SK-N-SH (cell line): ENCODE data around the gene CDH20. TPM values are rescaled to one million over a fixed set of nuclear protein-coding genes. Genes with fewer than 3 reads are reported as not detected.

Experiments
- CTCF ChIA-PET: fragments of 300-600, 350-600 bp; formaldehyde crosslinking; extraction: SDS; loops from one replicate; lab custom pipeline; 2021; lab: Yijun Ruan, JAX
- POLR2A ChIA-PET: fragments of 350-600 bp; sonication (Branson Sonifier 250); formaldehyde crosslinking; extraction: SDS; loops from one replicate; lab custom pipeline; 2020; ENCODE audit warnings: antibody characterized with exemption, inconsistent platforms; lab: Yijun Ruan, JAX
- DNase-seq: peaks from one replicate; pipeline ENCODE4 v3.0.0; 2012
- H2AFZ ChIP-seq: fragments of 200-600 bp; sonication (generic); 2 replicates; pipeline ENCODE4 v1.8.1; 2016; ENCODE audit warnings: antibody characterized with exemption, mild to moderate bottlenecking, low read depth
- H3F3A ChIP-seq: fragments of 200-600 bp; sonication (generic); replicated peaks from 2 replicates; pipeline ENCODE3; 2016; ENCODE audit warnings: antibody characterized with exemption, mild to moderate bottlenecking; ENCODE audit not compliant: insufficient read depth
- H3K27ac ChIP-seq, 2 experiments: fragments of 200-500 bp in 1 of 2; fragments of 200-600 bp in 1 of 2; sonication (Bioruptor generic) in 1 of 2; sonication (generic), shearing (Covaris generic) in 1 of 2; 2 replicates each; pipeline versions ENCODE4 v1.5.1 to v1.6.1; 2014 to 2016; ENCODE audit warnings: low read depth in 2 of 2, inconsistent platforms in 1 of 2, low read length in 1 of 2, mild to moderate bottlenecking in 1 of 2, mixed read lengths in 1 of 2
- H3K27me3 ChIP-seq: fragments of 200-600 bp; sonication (generic), shearing (Covaris generic); 2 replicates; pipeline ENCODE4 v1.6.1; 2016; ENCODE audit warnings: mixed run types; ENCODE audit not compliant: insufficient read depth
- H3K36me3 ChIP-seq, 2 experiments: fragments of 200-500 bp in 1 of 2; fragments of 200-600 bp in 1 of 2; sonication (Bioruptor generic) in 1 of 2; sonication (generic) in 1 of 2; replicated peaks in 1 of 2; 2 replicates each; pipeline versions ENCODE3 to v1.5.1; 2014 to 2016; ENCODE audit warnings: low read length in 1 of 2, mild to moderate bottlenecking in 1 of 2; ENCODE audit not compliant: insufficient read depth in 2 of 2, control insufficient read depth in 1 of 2
- H3K4me1 ChIP-seq, 2 experiments: fragments of 200-500 bp in 1 of 2; fragments of 200-600 bp in 1 of 2; sonication (Bioruptor generic) in 1 of 2; sonication (generic), shearing (Covaris generic) in 1 of 2; 2 replicates each; pipeline versions ENCODE4 v1.5.1 to v1.6.1; 2014 to 2016; ENCODE audit warnings: low read depth in 1 of 2, low read length in 1 of 2, mixed run types in 1 of 2; ENCODE audit not compliant: insufficient read depth in 2 of 2, control insufficient read depth in 1 of 2
- H3K4me2 ChIP-seq: fragments of 200-600 bp; sonication (generic), shearing (Covaris generic); 2 replicates; pipeline ENCODE4 v1.6.1; 2017; ENCODE audit warnings: mixed run types
- H3K4me3 ChIP-seq, 2 experiments: fragments of 200-500 bp in 1 of 2; fragments of 200-600 bp in 1 of 2; sonication (Bioruptor generic) in 1 of 2; sonication (generic), shearing (Covaris generic) in 1 of 2; 2 replicates each; pipeline versions ENCODE4 v1.5.1 to v1.8.1; 2014 to 2016; ENCODE audit warnings: low read depth in 2 of 2, inconsistent platforms in 1 of 2, low read length in 1 of 2, mild to moderate bottlenecking in 1 of 2, mixed read lengths in 1 of 2, moderate library complexity in 1 of 2
- H3K79me2 ChIP-seq: fragments of 200-600 bp; sonication (generic); 2 replicates; pipeline ENCODE4 v1.8.1; 2017; ENCODE audit warnings: mild to moderate bottlenecking; ENCODE audit not compliant: insufficient read depth
- H3K9ac ChIP-seq: fragments of 200-600 bp; sonication (generic); 2 replicates; pipeline ENCODE4 v1.6.1; 2017; ENCODE audit warnings: mixed run types
- H3K9me2 ChIP-seq: fragments of 200-600 bp; sonication (generic); 2 replicates; pipeline ENCODE4 v1.6.1; 2017; ENCODE audit warnings: mixed run types
- H3K9me3 ChIP-seq: fragments of 200-600 bp; sonication (generic); 2 replicates; pipeline ENCODE4 v1.6.1; 2017; ENCODE audit warnings: mixed run types, mild to moderate bottlenecking, moderate library complexity
- H4K20me1 ChIP-seq: fragments of 200-600 bp; sonication (generic); 2 replicates; pipeline ENCODE4 v1.6.1; 2017; ENCODE audit warnings: mild to moderate bottlenecking, mixed run types; ENCODE audit not compliant: insufficient read depth
- ELF1 ChIP-seq: IDR thresholded peaks from 2 replicates; pipeline ENCODE4 v1.4.0; 2012
- EZH2phosphoT487 ChIP-seq: fragments of 200-600 bp; sonication (generic); IDR thresholded peaks from 2 replicates; pipeline ENCODE4 v1.6.1; 2017; ENCODE audit warnings: low read depth, mixed run types, mild to moderate bottlenecking, antibody characterized with exemption, moderate library complexity, borderline replicate concordance
- FOSL2 ChIP-seq: IDR thresholded peaks from 2 replicates; pipeline ENCODE4 v1.4.0; 2012; ENCODE audit warnings: low read depth, mild to moderate bottlenecking, moderate library complexity, borderline replicate concordance
- FOXM1 ChIP-seq: IDR thresholded peaks from 2 replicates; pipeline ENCODE4 v1.4.0; 2012; ENCODE audit warnings: low read depth, mild to moderate bottlenecking
- GABPA ChIP-seq: IDR thresholded peaks from 2 replicates; pipeline ENCODE4 v1.4.0; 2012; ENCODE audit warnings: low read depth, mild to moderate bottlenecking
- MEF2A ChIP-seq: IDR thresholded peaks from 2 replicates; pipeline ENCODE4 v1.4.0; 2012; ENCODE audit warnings: low read depth, borderline replicate concordance
- MXI1 ChIP-seq: IDR thresholded peaks from 2 replicates; pipeline ENCODE4 v1.6.1; 2012; ENCODE audit warnings: mild to moderate bottlenecking, low read depth, low read length, improper control_type of control experiment
- RFX5 ChIP-seq: IDR thresholded peaks from 2 replicates; pipeline ENCODE4 v1.6.1; 2012; ENCODE audit warnings: mild to moderate bottlenecking, improper control_type of control experiment, low read length
- RXRA ChIP-seq: IDR thresholded peaks from 2 replicates; pipeline ENCODE4 v1.4.0; 2012; ENCODE audit warnings: low read depth, mild to moderate bottlenecking, borderline replicate concordance
- SIN3A ChIP-seq: IDR thresholded peaks from 2 replicates; pipeline ENCODE4 v1.6.1; 2012; ENCODE audit warnings: low read depth, mild to moderate bottlenecking, low read length, moderate library complexity, borderline replicate concordance
- SMC3 ChIP-seq: IDR thresholded peaks from 2 replicates; pipeline ENCODE4 v1.6.1; 2012; ENCODE audit warnings: low read depth, low read length, improper control_type of control experiment
- TAF1 ChIP-seq: IDR thresholded peaks from 2 replicates; pipeline ENCODE4 v1.6.1; 2012; ENCODE audit warnings: low read depth, mild to moderate bottlenecking, low read length, moderate library complexity, borderline replicate concordance
- TEAD4 ChIP-seq: IDR thresholded peaks from 2 replicates; pipeline ENCODE4 v1.4.0; 2012; ENCODE audit warnings: mild to moderate bottlenecking, borderline replicate concordance; ENCODE audit not compliant: insufficient read depth
- WGBS: methylation state at CpG from one replicate; pipeline ENCODE4 v1.1.6; 2017; ENCODE audit warnings: low lambda C conversion rate; 5-methylcytosine and 5-hydroxymethylcytosine counted together
- polyA plus RNA-seq, 3 experiments: library from polyadenylated mRNA; depleted of rRNA; stranded (reverse); fragments of >200 nt; gene quantifications; 2 replicates each; pipeline ENCODE4 v1.2.3, GENCODE V29; 2012
- TF ChIP-seq, protein P1 (sequence below): fragments of 150-350 bp; IDR thresholded peaks from 2 replicates; pipeline ENCODE4 v1.6.1; 2017; ENCODE audit warnings: antibody characterized with exemption, low read length, low read depth, borderline replicate concordance
- TF ChIP-seq, protein P2 (sequence below): IDR thresholded peaks from 2 replicates; pipeline ENCODE4 v1.6.1; 2012; ENCODE audit warnings: mild to moderate bottlenecking, low read depth, low read length, moderate library complexity
- TF ChIP-seq, protein P3 (sequence below): IDR thresholded peaks from 2 replicates; pipeline ENCODE4; 2012
- TF ChIP-seq, protein P4 (sequence below): fragments of 200-600 bp; sonication (generic); IDR thresholded peaks from 2 replicates; pipeline ENCODE4 v1.6.1; 2017; ENCODE audit warnings: antibody characterized with exemption, mild to moderate bottlenecking, moderate library complexity
- TF ChIP-seq, protein P5 (sequence below): fragments of 150-350 bp; IDR thresholded peaks from 2 replicates; pipeline ENCODE4 v1.6.1; 2016; ENCODE audit warnings: mild to moderate bottlenecking, low read depth, low read length

CDH20 gene
- polyA plus RNA-seq, 1 of the 3 experiments (the other 2 are of a cell fraction), result 1.1 TPM

DNA sequence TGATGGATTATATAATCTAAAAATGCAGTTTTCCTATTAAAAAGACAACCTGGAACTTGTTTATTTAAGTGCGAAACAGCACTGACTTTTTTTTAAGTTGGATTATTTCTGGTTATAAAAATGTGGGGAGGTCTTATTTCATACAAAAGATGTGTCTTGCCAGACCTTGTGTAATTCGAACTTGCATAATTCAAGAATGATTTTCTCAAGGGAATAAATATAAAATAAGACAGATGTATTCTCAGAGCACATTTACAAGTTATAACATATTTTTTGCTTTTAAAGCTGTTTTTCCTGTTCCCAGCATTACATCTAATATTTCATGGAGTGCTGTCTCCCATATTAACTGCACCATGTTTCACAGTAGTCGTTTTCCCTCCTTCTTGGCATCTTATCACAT lies 263.1 kb downstream of the CDH20 start:
- H3K4me3 ChIP-seq, result no peak overlapping the region
- TF ChIP-seq, protein P1, sequence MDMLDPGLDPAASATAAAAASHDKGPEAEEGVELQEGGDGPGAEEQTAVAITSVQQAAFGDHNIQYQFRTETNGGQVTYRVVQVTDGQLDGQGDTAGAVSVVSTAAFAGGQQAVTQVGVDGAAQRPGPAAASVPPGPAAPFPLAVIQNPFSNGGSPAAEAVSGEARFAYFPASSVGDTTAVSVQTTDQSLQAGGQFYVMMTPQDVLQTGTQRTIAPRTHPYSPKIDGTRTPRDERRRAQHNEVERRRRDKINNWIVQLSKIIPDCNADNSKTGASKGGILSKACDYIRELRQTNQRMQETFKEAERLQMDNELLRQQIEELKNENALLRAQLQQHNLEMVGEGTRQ, result no peak
- TF ChIP-seq EZH2phosphoT487 (no peak), SIN3A (no peak), ELF1 (no peak), MEF2A (no peak), MXI1 (no peak), TEAD4 (no peak), FOSL2 (no peak)
- TF ChIP-seq, protein P2, sequence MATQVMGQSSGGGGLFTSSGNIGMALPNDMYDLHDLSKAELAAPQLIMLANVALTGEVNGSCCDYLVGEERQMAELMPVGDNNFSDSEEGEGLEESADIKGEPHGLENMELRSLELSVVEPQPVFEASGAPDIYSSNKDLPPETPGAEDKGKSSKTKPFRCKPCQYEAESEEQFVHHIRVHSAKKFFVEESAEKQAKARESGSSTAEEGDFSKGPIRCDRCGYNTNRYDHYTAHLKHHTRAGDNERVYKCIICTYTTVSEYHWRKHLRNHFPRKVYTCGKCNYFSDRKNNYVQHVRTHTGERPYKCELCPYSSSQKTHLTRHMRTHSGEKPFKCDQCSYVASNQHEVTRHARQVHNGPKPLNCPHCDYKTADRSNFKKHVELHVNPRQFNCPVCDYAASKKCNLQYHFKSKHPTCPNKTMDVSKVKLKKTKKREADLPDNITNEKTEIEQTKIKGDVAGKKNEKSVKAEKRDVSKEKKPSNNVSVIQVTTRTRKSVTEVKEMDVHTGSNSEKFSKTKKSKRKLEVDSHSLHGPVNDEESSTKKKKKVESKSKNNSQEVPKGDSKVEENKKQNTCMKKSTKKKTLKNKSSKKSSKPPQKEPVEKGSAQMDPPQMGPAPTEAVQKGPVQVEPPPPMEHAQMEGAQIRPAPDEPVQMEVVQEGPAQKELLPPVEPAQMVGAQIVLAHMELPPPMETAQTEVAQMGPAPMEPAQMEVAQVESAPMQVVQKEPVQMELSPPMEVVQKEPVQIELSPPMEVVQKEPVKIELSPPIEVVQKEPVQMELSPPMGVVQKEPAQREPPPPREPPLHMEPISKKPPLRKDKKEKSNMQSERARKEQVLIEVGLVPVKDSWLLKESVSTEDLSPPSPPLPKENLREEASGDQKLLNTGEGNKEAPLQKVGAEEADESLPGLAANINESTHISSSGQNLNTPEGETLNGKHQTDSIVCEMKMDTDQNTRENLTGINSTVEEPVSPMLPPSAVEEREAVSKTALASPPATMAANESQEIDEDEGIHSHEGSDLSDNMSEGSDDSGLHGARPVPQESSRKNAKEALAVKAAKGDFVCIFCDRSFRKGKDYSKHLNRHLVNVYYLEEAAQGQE, result no peak
- DNase-seq, result no peak
- H3K4me2 ChIP-seq, result no peak overlapping the region
- H3K27ac ChIP-seq, result peak overlapping the region; percentile 7 to 16; a peak in 2 of 4 replicates
- peaks cover 7% of the 10 kb centered on the region for H3F3A ChIP-seq
- CTCF ChIA-PET, result interaction anchor here (1.0 to 5.5 kb wide), 2 partner anchors 15 to 41 kb away, joined by 3 to 34 read pairs; no protein-coding TSS in a partner anchor
- no peak overlapping the region for H3K9ac ChIP-seq
- no peaks in the 10 kb centered on the region for H3K9me3 ChIP-seq
- POLR2A ChIA-PET, result interaction anchor here (0.6 to 0.8 kb wide), 2 partner anchors 10 to 850 kb away, joined by 3 to 6 read pairs; no protein-coding TSS in a partner anchor
- no peaks in the 10 kb centered on the region for H3K79me2 ChIP-seq
- H3K4me1 ChIP-seq, result peaks cover 2 to 16% of the 10 kb centered on the region in 2 experiments; a peak in 2 of 4 replicates
- WGBS, result 58% methylated on average over 3 of the region's 3 CpGs
- no peaks in the 10 kb centered on the region for H3K36me3 ChIP-seq
- no peaks in the 10 kb centered on the region for H4K20me1 ChIP-seq
- no peak overlapping the region for H2AFZ ChIP-seq
- H3K9me2 ChIP-seq, result no peaks in the 10 kb centered on the region
- no peaks in the 10 kb centered on the region for H3K27me3 ChIP-seq

DNA sequence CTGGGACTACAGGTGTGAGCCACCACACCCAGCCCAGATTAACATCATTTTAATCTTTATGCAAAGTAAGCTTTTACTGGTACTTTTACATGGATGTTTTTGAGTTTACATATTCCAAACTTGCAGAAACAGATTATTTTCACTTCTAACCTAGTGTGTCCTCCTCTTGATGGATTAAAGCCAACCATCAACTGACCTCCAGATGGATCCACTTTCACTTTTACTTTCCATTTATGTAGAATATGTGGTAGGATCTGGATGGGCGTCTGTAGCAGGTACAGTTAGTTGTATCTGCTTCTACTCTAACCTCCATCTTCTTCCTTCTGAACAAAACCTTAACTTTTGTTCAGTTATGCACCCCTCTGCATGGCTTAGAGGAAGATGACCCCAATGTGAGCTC lies 264.1 kb downstream of the CDH20 start:
- Histone ChIP-seq H3K27me3 (no peaks in the 10 kb centered on the region), H3K4me2 (no peak overlapping the region), H3K9ac (no peak overlapping the region), H3K9me3 (no peaks in the 10 kb centered on the region), H2AFZ (no peak overlapping the region), H3K36me3 (no peaks in the 10 kb centered on the region), H3K4me1 (peaks cover 2 to 20% of the 10 kb centered on the region in 2 experiments; a peak in 2 of 4 replicates), H3F3A (peaks cover 10% of the 10 kb centered on the region), H3K9me2 (no peaks in the 10 kb centered on the region), H4K20me1 (no peaks in the 10 kb centered on the region), H3K79me2 (peaks cover 3% of the 10 kb centered on the region; the same call in 1 of the 2 replicates), H3K27ac (no peak overlapping the region), H3K4me3 (no peak overlapping the region)
- ChIA-PET POLR2A (no interaction called here), CTCF (interaction anchor here (5.5 kb wide), 1 partner anchor 16 kb away, joined by 34 read pairs; no protein-coding TSS in a partner anchor)
- no peak for DNase-seq
- 92% methylated on average over 1 of the region's 1 CpG for WGBS
- TF ChIP-seq, protein P3, sequence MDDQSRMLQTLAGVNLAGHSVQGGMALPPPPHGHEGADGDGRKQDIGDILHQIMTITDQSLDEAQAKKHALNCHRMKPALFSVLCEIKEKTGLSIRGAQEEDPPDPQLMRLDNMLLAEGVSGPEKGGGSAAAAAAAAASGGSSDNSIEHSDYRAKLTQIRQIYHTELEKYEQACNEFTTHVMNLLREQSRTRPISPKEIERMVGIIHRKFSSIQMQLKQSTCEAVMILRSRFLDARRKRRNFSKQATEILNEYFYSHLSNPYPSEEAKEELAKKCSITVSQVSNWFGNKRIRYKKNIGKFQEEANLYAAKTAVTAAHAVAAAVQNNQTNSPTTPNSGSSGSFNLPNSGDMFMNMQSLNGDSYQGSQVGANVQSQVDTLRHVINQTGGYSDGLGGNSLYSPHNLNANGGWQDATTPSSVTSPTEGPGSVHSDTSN, result no peak
- TF ChIP-seq TAF1 (no peak), EZH2phosphoT487 (no peak), MEF2A (no peak), SIN3A (no peak), SMC3 (no peak), RXRA (no peak), FOSL2 (no peak), FOXM1 (no peak), GABPA (no peak), RFX5 (no peak)
- TF ChIP-seq, protein P4, sequence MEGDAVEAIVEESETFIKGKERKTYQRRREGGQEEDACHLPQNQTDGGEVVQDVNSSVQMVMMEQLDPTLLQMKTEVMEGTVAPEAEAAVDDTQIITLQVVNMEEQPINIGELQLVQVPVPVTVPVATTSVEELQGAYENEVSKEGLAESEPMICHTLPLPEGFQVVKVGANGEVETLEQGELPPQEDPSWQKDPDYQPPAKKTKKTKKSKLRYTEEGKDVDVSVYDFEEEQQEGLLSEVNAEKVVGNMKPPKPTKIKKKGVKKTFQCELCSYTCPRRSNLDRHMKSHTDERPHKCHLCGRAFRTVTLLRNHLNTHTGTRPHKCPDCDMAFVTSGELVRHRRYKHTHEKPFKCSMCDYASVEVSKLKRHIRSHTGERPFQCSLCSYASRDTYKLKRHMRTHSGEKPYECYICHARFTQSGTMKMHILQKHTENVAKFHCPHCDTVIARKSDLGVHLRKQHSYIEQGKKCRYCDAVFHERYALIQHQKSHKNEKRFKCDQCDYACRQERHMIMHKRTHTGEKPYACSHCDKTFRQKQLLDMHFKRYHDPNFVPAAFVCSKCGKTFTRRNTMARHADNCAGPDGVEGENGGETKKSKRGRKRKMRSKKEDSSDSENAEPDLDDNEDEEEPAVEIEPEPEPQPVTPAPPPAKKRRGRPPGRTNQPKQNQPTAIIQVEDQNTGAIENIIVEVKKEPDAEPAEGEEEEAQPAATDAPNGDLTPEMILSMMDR, result no peak
- TF ChIP-seq, protein P5, sequence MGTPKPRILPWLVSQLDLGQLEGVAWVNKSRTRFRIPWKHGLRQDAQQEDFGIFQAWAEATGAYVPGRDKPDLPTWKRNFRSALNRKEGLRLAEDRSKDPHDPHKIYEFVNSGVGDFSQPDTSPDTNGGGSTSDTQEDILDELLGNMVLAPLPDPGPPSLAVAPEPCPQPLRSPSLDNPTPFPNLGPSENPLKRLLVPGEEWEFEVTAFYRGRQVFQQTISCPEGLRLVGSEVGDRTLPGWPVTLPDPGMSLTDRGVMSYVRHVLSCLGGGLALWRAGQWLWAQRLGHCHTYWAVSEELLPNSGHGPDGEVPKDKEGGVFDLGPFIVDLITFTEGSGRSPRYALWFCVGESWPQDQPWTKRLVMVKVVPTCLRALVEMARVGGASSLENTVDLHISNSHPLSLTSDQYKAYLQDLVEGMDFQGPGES, result no peak
